ENCODE data around the gene KLF14. TPM values are rescaled to one million over a fixed set of nuclear protein-coding genes. Genes with fewer than 3 reads are reported as not detected.

The KLF14 gene
- total and polyA plus RNA-seq, 2 of the 13 experiments (the other 11 are each of a cell fraction or from before 2014, with no cell fraction given): not detected

GRCh38 chr7:130712416-130712815, 21.6 kb downstream of the KLF14 start (continued):
- TF ChIP-seq ZNF20 (CRISPR knock-in tag; IDR thresholded peaks at IDR 0.05) (no peak), ARNT (IDR thresholded peaks at IDR 0.05) (no peak), EZH2 (conservative IDR thresholded peaks at IDR 0.05; ENCODE audit: low read depth, low read length) (no peak), ZNF562 (CRISPR knock-in tag; IDR thresholded peaks at IDR 0.05; ENCODE audit: borderline replicate concordance) (no peak), ZNF574 (CRISPR knock-in tag; IDR thresholded peaks at IDR 0.05) (no peak), DZIP1 (CRISPR knock-in tag; IDR thresholded peaks at IDR 0.05) (no peak)

GRCh38 chr7:130708766-130709165, 25.2 kb downstream of the KLF14 start:
- Histone ChIP-seq H3K4me2 (ENCODE audit: low read depth, low read length) (no peak overlapping the region), H3K27me3 (ENCODE audit: control insufficient read depth in 1 of 2, insufficient read depth in 2 of 2, low read length in 2 of 2) (peaks cover 0 to 5% of the 10 kb centered on the region in 2 experiments; a peak in 1 of 5 replicates), H3K79me2 (ENCODE audit: insufficient read depth, low read length) (no peaks in the 10 kb centered on the region), H3K36me3 (replicated peaks in 1 of 2; ENCODE audit: control insufficient read depth in 1 of 2, insufficient read depth in 2 of 2, low read length in 2 of 2) (no peaks in the 10 kb centered on the region), H3K9me3 (ENCODE audit: low read length) (no peaks in the 10 kb centered on the region), H3K27ac (ENCODE audit: extremely low read length, insufficient read depth, low read length) (no peak overlapping the region), H3K9ac (ENCODE audit: insufficient read depth, low read depth, low read length) (no peak overlapping the region), H4K20me1 (ENCODE audit: insufficient read depth, low read length) (no peaks in the 10 kb centered on the region), H3K4me3 (replicated peaks in 1 of 3; ENCODE audit: insufficient read depth in 1 of 3, low read depth in 2 of 3, low read length in 3 of 3) (no peak overlapping the region), H2AFZ (ENCODE audit: low read length) (no peak overlapping the region), H3K4me1 (ENCODE audit: insufficient read depth, low read length) (no peaks in the 10 kb centered on the region)
- ChIA-PET POLR2A (no interaction called here), CTCF (ENCODE audit: low intra/inter-chr PET ratio, low total read pairs) (no interaction called here)
- BruUV-seq (replicated peaks): no TSS peak
- DNase-seq (ENCODE audit: low spot score) (no peak), ATAC-seq (no peak), FAIRE-seq (no peak)
- intact Hi-C loops (cut with micrococcal nuclease; ENCODE audit: unreplicated experiment): no loop called here
- in situ Hi-C loops (cut with HindIII; ENCODE audit: extremely low pct_ligation_motif_present, low pct_unique_long_range_greater_than_20kb): no loop called here
- TF ChIP-seq HMG20B (CRISPR knock-in tag; conservative IDR thresholded peaks at IDR 0.05): no peak
- no peak for TF ChIP-seq TARDBP (CRISPR knock-in tag; IDR thresholded peaks at IDR 0.05)
- no peak for TF ChIP-seq GLI4 (CRISPR knock-in tag; IDR thresholded peaks at IDR 0.05; ENCODE audit: borderline replicate concordance)
- WGBS (ENCODE audit: low lambda C conversion rate): 38% methylated on average over 4 of the region's 4 CpGs
